CD4-positive, alpha-beta memory T cell (primary cell): ENCODE results near the gene TYK2. TPM values are rescaled to one million over a fixed set of nuclear protein-coding genes. Genes with fewer than 3 reads are reported as not detected.

ENCODE experiments used
- CTCF ChIA-PET: fragments of 350-600 bp; sonication (Branson Sonifier 250); formaldehyde crosslinking; loops from one replicate; lab custom pipeline; 2021; ENCODE audit warnings: inconsistent platforms; ENCODE audit not compliant: partially characterized antibody; lab: Charles Lee
- POLR2A ChIA-PET: fragments of 350-600 bp; sonication (Branson Sonifier 250); formaldehyde crosslinking; loops from one replicate; lab custom pipeline; 2021; ENCODE audit not compliant: partially characterized antibody; lab: Charles Lee
- DNase-seq, 5 donors: peaks; one replicate each; pipeline versions ENCODE4 v3.0.0 to v3.0.0-alpha.2; 2020 to 2022; ENCODE audit warnings: mixed read lengths in 1 of 5
- H3K27ac ChIP-seq: one replicate; pipeline ENCODE4 v1.7.0; 2013; ENCODE audit warnings: low read depth, low read length
- H3K27me3 ChIP-seq: 2 replicates; pipeline ENCODE4 v1.7.0; 2013; ENCODE audit warnings: mild to moderate bottlenecking, low read length, moderate library complexity; ENCODE audit not compliant: insufficient read depth
- H3K36me3 ChIP-seq: 2 replicates; pipeline ENCODE4 v1.7.0; 2013; ENCODE audit warnings: mild to moderate bottlenecking, low read length, moderate library complexity; ENCODE audit not compliant: insufficient read depth
- H3K4me1 ChIP-seq: 2 replicates; pipeline ENCODE4 v1.7.0; 2013; ENCODE audit warnings: mild to moderate bottlenecking, low read length, moderate library complexity; ENCODE audit not compliant: insufficient read depth
- H3K4me3 ChIP-seq, 2 donors: one replicate each; pipeline ENCODE4 v1.7.0; 2013; ENCODE audit warnings: low read length in 2 of 2, mild to moderate bottlenecking in 1 of 2
- H3K9me3 ChIP-seq, 2 donors: one replicate each; pipeline ENCODE4 v1.7.0; 2013; ENCODE audit warnings: low read length in 2 of 2, control low read depth in 1 of 2; ENCODE audit not compliant: control insufficient read depth in 1 of 2
- H3K27ac Mint-ChIP-seq, 7 donors: one replicate each; pipeline ENCODE4 v1.8.0; 2020 to 2021; ENCODE audit warnings: mixed read lengths in 7 of 7, mild to moderate bottlenecking in 6 of 7, inconsistent platforms in 3 of 7, moderate library complexity in 3 of 7
- H3K27me3 Mint-ChIP-seq, 2 donors: one replicate each; pipeline ENCODE4 v1.8.0; 2020 to 2021; ENCODE audit warnings: mixed read lengths in 2 of 2
- H3K36me3 Mint-ChIP-seq, 2 donors: one replicate each; pipeline ENCODE4 v1.8.0; 2020 to 2021; ENCODE audit warnings: mixed read lengths in 2 of 2, inconsistent platforms in 1 of 2, mild to moderate bottlenecking in 1 of 2
- H3K4me1 Mint-ChIP-seq, 4 donors: one replicate each; pipeline ENCODE4 v1.8.0; 2020 to 2021; ENCODE audit warnings: mixed read lengths in 4 of 4, mild to moderate bottlenecking in 1 of 4
- H3K4me3 Mint-ChIP-seq, 8 donors: one replicate each; pipeline ENCODE4 v1.8.0; 2020 to 2021; ENCODE audit warnings: mixed read lengths in 8 of 8, mild to moderate bottlenecking in 7 of 8, moderate library complexity in 6 of 8, inconsistent platforms in 3 of 8
- H3K9me3 Mint-ChIP-seq, 8 donors: one replicate each; pipeline ENCODE4 v1.8.0; 2020 to 2021; ENCODE audit warnings: mixed read lengths in 8 of 8, mild to moderate bottlenecking in 5 of 8, inconsistent platforms in 3 of 8, moderate library complexity in 1 of 8
- intact Hi-C: fragments of 100-400 bp; cut with micrococcal nuclease; formaldehyde crosslinking; loops from one replicate; pipeline ENCODE4 v1.15.1; 2023
- polyA plus RNA-seq, 2 donors: library from polyadenylated mRNA; unstranded; fragments of 300-500 nt; fragmentation: Illumina TruSeq; gene quantifications; one replicate each; pipeline ENCODE4 v1.2.3, GENCODE V29; 2021
- total RNA-seq, 2 experiments: library from RNA; stranded (reverse); gene quantifications; one replicate each; pipeline ENCODE4 v1.2.3, GENCODE V29; 2021

The TYK2 gene
- total and polyA plus RNA-seq, 4 experiments from 2014 or later, result 33.3 to 314 (median 187) TPM

GRCh38 chr19:10327793-10328192, 52.6 kb downstream of the TYK2 start:
- Mint-ChIP-seq H3K27ac (no peak overlapping the region), H3K4me3 (no peak overlapping the region), H3K9me3 (no peaks in the 10 kb centered on the region), H3K4me1 (peaks cover 4 to 23% (median 9%) of the 10 kb centered on the region in 4 donors), H3K36me3 (peaks cover 6 to 34% of the 10 kb centered on the region in 2 donors), H3K27me3 (no peaks in the 10 kb centered on the region)
- Histone ChIP-seq H3K4me1 (peaks cover 14% of the 10 kb centered on the region), H3K9me3 (no peaks in the 10 kb centered on the region), H3K36me3 (peaks cover 61% of the 10 kb centered on the region), H3K27ac (no peak overlapping the region), H3K27me3 (no peaks in the 10 kb centered on the region), H3K4me3 (no peak overlapping the region)
- ChIA-PET CTCF (interaction anchor here (0.6 kb wide), 1 partner anchor 16 kb away, joined by 3 read pairs; no protein-coding TSS in a partner anchor), POLR2A (no interaction called here)
- intact Hi-C loops, result no loop called here
- DNase-seq, result no peak

- no peak for DNase-seq
- H3K9me3 ChIP-seq, result no peaks in the 10 kb centered on the region
- H3K27ac ChIP-seq, result no peak overlapping the region
- H3K27me3 Mint-ChIP-seq, result no peaks in the 10 kb centered on the region
- H3K9me3 Mint-ChIP-seq, result peaks cover 0 to 2% (median 0%) of the 10 kb centered on the region in 8 donors
- no peak overlapping the region for H3K27ac Mint-ChIP-seq
- H3K36me3 ChIP-seq, result peaks cover 80% of the 10 kb centered on the region
- H3K4me1 Mint-ChIP-seq, result peaks cover 0 to 13% (median 3%) of the 10 kb centered on the region in 4 donors
- intact Hi-C loops, result no loop called here
- no peaks in the 10 kb centered on the region for H3K27me3 ChIP-seq
- POLR2A ChIA-PET, result interaction anchor here (1.2 kb wide), 1 partner anchor 10 kb away, joined by 3 read pairs; the partner anchor contains the start of gene FDX2
- no peak overlapping the region for H3K4me3 ChIP-seq
- no peak overlapping the region for H3K4me3 Mint-ChIP-seq
- no peaks in the 10 kb centered on the region for H3K4me1 ChIP-seq
- peaks cover 11 to 35% of the 10 kb centered on the region in 2 donors for H3K36me3 Mint-ChIP-seq
- CTCF ChIA-PET, result interaction anchor here (0.9 to 2.0 kb wide), 2 partner anchors 56 to 65 kb away, joined by 3 to 5 read pairs; no protein-coding TSS in a partner anchor
Measured at GRCh38 chr19:10325732-10326131, 54.6 kb downstream of the TYK2 start.

GRCh38 chr19:10321874-10322835, 58.2 kb downstream of the TYK2 start:
- Mint-ChIP-seq H3K36me3 (peaks cover 12 to 37% of the 10 kb centered on the region in 2 donors), H3K9me3 (peaks cover 0 to 2% (median 0%) of the 10 kb centered on the region in 8 donors), H3K4me1 (peaks cover 0 to 3% (median 3%) of the 10 kb centered on the region in 4 donors), H3K27ac (peak overlapping the region in 4 of 7 donors; percentile 15 to 72 (median 51)), H3K27me3 (no peaks in the 10 kb centered on the region), H3K4me3 (no peak overlapping the region)
- ChIA-PET POLR2A (interaction anchor here (1.1 to 1.4 kb wide), 2 partner anchors 11 to 33 kb away, joined by 3 to 4 read pairs; partner anchors contain the start of genes ICAM5 and RAVER1), CTCF (no interaction called here)
- Histone ChIP-seq H3K4me3 (no peak overlapping the region), H3K4me1 (no peaks in the 10 kb centered on the region), H3K27ac (no peak overlapping the region), H3K27me3 (no peaks in the 10 kb centered on the region), H3K36me3 (peaks cover 64% of the 10 kb centered on the region), H3K9me3 (no peaks in the 10 kb centered on the region)
- no peak for DNase-seq
- intact Hi-C loops, result no loop called here

GRCh38 chr19:10321417-10321797, 59.0 kb downstream of the TYK2 start:
- H3K27ac ChIP-seq, result no peak overlapping the region
- no peaks in the 10 kb centered on the region for H3K9me3 ChIP-seq
- Mint-ChIP-seq H3K4me3 (no peak overlapping the region), H3K27ac (peak overlapping the region in 1 of 7 donors; percentile 72), H3K27me3 (no peaks in the 10 kb centered on the region), H3K9me3 (peaks cover 0 to 2% (median 0%) of the 10 kb centered on the region in 8 donors), H3K4me1 (peaks cover 0 to 3% (median 3%) of the 10 kb centered on the region in 4 donors), H3K36me3 (peaks cover 12 to 34% of the 10 kb centered on the region in 2 donors)
- CTCF ChIA-PET, result interaction anchor here (1.5 kb wide), 1 partner anchor 67 kb away, joined by 3 read pairs; no protein-coding TSS in a partner anchor
- H3K4me1 ChIP-seq, result no peaks in the 10 kb centered on the region
- DNase-seq, result no peak
- intact Hi-C loops, result no loop called here
- H3K36me3 ChIP-seq, result peaks cover 61% of the 10 kb centered on the region
- no peak overlapping the region for H3K4me3 ChIP-seq
- no peaks in the 10 kb centered on the region for H3K27me3 ChIP-seq
- POLR2A ChIA-PET, result interaction anchor here (1.1 to 1.4 kb wide), 2 partner anchors 9 to 32 kb away, joined by 3 to 4 read pairs; partner anchors contain the start of gene ICAM5

- Histone ChIP-seq H3K4me3 (no peak overlapping the region), H3K9me3 (no peaks in the 10 kb centered on the region), H3K27ac (no peak overlapping the region), H3K27me3 (no peaks in the 10 kb centered on the region), H3K4me1 (peaks cover 6% of the 10 kb centered on the region), H3K36me3 (peaks cover 59% of the 10 kb centered on the region)
- no peak overlapping the region for H3K27ac Mint-ChIP-seq
- ChIA-PET CTCF (interaction anchor here (0.7 to 1.5 kb wide), 2 partner anchors 12 to 68 kb away, joined by 3 to 4 read pairs; no protein-coding TSS in a partner anchor), POLR2A (interaction anchor here (1.1 to 1.4 kb wide), 2 partner anchors 10 to 31 kb away, joined by 3 to 4 read pairs; partner anchors contain the start of gene ICAM5)
- intact Hi-C loops, result no loop called here
- peaks cover 0 to 2% (median 0%) of the 10 kb centered on the region in 8 donors for H3K9me3 Mint-ChIP-seq
- H3K4me1 Mint-ChIP-seq, result peaks cover 4 to 9% (median 6%) of the 10 kb centered on the region in 4 donors
- DNase-seq, result no peak
- peaks cover 12 to 37% of the 10 kb centered on the region in 2 donors for H3K36me3 Mint-ChIP-seq
- H3K27me3 Mint-ChIP-seq, result no peaks in the 10 kb centered on the region
- no peak overlapping the region for H3K4me3 Mint-ChIP-seq
Measured at GRCh38 chr19:10320602-10321416, 59.6 kb downstream of the TYK2 start.

- Histone ChIP-seq H3K27ac (no peak overlapping the region), H3K9me3 (no peaks in the 10 kb centered on the region), H3K4me3 (no peak overlapping the region), H3K4me1 (peaks cover 17% of the 10 kb centered on the region), H3K27me3 (no peaks in the 10 kb centered on the region), H3K36me3 (peaks cover 43% of the 10 kb centered on the region)
- no peak overlapping the region for H3K27ac Mint-ChIP-seq
- intact Hi-C loops, result no loop called here
- no peaks in the 10 kb centered on the region for H3K27me3 Mint-ChIP-seq
- peaks cover 0 to 4% (median 0%) of the 10 kb centered on the region in 8 donors for H3K9me3 Mint-ChIP-seq
- DNase-seq, result no peak
- peaks cover 12 to 32% of the 10 kb centered on the region in 2 donors for H3K36me3 Mint-ChIP-seq
- CTCF ChIA-PET, result interaction anchor here (1.0 kb wide), 1 partner anchor 12 kb away, joined by 3 read pairs; no protein-coding TSS in a partner anchor
- POLR2A ChIA-PET, result interaction anchor here (0.7 to 1.8 kb wide), 4 partner anchors 12 to 61 kb away, joined by 3 to 4 read pairs (median 4); partner anchors contain the start of genes ICAM1, ICAM5 and TYK2
- no peak overlapping the region for H3K4me3 Mint-ChIP-seq
- H3K4me1 Mint-ChIP-seq, result peaks cover 11 to 23% (median 13%) of the 10 kb centered on the region in 4 donors
Measured at GRCh38 chr19:10318807-10319682, 61.3 kb downstream of the TYK2 start.
